Measurements from ENCODE around the gene PLAC9. TPM values are rescaled to one million over a fixed set of nuclear protein-coding genes. Genes with fewer than 3 reads are reported as not detected.

The PLAC9 gene
- total RNA-seq, 1 experiment from 2014 or later = not detected

- no peak for DNase-seq (ENCODE audit: low read depth)
Measured at GRCh38 chr10:80139265-80139664, 6.7 kb downstream of the PLAC9 start.

- no peak for DNase-seq (ENCODE audit: low read depth)
Measured at GRCh38 chr10:80140251-80140650, 7.7 kb downstream of the PLAC9 start.

DNA sequence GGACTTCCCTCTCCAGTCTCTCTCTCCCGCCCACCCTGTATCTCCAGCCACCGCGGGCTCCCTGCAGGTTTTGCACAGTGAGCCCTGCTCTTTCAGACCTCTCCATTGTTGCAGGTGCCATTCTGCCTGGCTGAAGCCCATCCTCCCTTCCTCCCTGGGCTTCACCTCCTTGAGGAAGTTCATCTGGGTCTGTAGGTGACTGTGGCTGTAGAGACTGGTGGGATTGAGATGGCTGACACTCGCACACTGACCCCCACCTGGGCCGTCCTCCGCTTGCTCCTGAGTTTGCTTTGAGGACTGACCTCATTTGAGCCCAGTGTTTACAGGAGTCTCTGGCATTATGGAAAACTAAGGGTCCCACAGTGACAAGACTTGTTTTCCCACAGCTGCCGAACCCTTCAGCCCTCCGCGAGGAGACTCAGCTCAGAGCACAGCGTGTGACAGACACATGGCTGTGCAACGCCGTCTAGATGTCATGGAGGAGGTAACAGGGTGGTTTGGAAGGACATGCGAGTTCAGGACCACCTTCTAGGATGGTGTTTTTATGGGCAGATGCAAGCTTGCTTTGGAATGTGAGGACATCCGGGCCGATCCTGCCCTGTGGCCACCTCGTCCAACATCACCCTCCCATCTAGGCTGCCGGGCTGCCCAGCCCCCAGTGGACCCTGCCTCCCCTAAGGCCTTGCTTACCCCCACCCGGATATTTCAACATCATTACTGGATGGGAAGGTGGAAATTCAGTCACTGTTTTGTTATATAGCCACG, 9.3 kb downstream of the PLAC9 start:
- DNase-seq (ENCODE audit: low read depth) = no peak

- DNase-seq (ENCODE audit: low read depth) = no peak
Measured at GRCh38 chr10:80144067-80144695, 11.7 kb downstream of the PLAC9 start.

DNA sequence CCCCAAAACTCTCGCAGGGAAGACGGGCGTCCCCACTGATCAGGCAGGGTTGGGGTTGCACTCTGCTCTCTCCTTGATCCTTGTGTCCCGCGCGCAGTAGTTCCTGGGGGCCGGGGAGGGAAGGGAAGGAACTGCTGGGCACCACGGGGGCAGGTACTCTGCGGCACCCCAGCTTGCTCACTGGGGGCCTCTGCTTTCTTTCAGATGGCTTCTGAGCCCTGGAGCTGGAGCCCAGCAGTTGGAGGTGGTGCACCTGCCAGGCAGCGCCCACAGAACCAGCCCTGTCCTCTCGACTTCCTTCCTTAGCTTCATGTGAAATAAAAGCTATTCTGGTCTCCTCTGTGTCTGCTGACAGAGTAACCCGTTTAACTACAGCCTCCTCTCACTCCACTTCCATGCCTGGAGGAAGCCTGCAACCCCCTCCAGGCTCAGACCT, 12.2 kb downstream of the PLAC9 start:
- DNase-seq (ENCODE audit: low read depth) = no peak

GRCh38 chr10:80145406-80146308, 13.1 kb downstream of the PLAC9 start:
- DNase-seq (ENCODE audit: low read depth) = peak; percentile 45

DNA sequence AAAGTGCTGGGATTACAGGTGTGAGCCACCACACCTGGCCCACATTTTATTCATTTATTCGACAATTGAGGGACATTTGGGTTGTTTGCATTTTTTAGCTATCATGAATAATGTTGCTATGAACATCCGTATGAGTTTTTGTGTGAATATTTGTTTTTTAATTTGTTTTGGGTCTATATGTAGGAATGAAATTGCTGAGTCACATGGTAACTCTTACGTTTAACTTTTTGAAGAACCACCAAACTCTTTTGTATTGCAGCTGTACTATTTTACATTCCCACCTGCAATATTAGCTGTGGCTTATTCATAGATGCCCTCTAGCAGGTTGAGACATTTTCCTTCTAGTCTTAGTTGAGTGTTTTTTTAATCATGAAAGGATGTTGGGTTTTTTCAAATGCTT, 14.4 kb downstream of the PLAC9 start:
- no peak for DNase-seq (ENCODE audit: low read depth)

GRCh38 chr10:80148166-80148805, 15.8 kb downstream of the PLAC9 start:
- DNase-seq (ENCODE audit: low read depth) = no peak

DNA sequence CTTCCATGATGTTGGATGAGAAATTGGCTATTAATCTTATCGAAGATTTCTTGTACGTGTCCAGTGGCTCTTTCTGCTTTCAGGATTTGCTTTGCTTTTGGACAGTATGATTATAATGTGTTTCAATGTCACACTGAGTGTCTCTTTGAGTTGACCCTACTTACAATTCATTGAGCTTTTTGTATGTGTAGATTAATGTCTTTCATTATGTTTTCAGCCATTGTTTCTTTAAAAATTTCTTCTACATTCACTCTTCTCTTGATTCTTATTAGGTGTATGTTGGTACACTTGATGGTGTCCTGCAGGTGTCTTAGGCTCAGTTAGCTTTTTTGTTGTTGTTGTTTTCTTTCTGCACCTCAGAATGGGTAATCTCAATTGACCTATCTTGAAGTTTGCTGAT, 16.6 kb downstream of the PLAC9 start:
- DNase-seq (ENCODE audit: low read depth) = no peak

DNA sequence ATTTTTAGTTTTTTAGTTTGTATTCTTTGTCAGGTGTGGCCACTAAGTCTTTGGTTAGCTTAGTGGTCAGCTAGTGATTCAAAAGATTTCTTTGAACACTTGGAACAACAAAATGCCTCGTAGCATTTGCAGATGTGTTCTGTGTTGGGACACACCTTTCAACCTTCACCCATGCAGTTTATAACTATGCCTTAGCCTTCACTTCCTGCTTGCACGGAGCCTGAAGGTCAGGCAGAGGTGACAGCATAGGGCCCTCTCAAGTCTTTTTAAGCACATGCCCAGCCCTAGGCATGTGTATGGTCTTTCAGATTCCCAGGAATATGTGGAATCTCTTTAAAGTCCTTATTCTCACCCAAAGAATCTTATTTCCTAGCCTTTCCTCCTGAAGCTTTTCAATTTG, 17.6 kb downstream of the PLAC9 start:
- DNase-seq (ENCODE audit: low read depth) = no peak

- no peak for DNase-seq (ENCODE audit: low read depth)
Measured at GRCh38 chr10:80152820-80153219, 20.3 kb downstream of the PLAC9 start.

DNA sequence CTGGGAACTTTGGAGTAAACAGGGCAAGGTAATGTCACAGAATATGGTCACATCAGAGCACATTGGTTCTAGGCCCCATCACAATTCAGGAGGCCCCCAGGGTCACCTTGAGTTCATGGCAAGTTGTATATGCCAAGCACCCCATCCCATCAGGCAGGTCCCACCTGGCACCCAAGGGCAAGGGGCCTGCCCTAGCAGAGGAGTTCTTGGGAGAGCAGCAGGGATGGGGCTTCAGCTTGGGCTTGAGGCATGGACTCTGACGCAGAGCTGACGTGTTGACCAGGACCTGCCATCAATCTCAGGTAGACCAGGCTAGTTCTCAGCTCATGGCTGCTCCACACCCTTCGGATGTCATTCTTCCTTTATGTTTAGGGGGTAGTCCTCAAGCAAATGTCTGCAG, 20.9 kb downstream of the PLAC9 start:
- DNase-seq (ENCODE audit: low read depth) = no peak

- no peak for DNase-seq (ENCODE audit: low read depth)
Measured at GRCh38 chr10:80154626-80154977, 22.1 kb downstream of the PLAC9 start.

DNA sequence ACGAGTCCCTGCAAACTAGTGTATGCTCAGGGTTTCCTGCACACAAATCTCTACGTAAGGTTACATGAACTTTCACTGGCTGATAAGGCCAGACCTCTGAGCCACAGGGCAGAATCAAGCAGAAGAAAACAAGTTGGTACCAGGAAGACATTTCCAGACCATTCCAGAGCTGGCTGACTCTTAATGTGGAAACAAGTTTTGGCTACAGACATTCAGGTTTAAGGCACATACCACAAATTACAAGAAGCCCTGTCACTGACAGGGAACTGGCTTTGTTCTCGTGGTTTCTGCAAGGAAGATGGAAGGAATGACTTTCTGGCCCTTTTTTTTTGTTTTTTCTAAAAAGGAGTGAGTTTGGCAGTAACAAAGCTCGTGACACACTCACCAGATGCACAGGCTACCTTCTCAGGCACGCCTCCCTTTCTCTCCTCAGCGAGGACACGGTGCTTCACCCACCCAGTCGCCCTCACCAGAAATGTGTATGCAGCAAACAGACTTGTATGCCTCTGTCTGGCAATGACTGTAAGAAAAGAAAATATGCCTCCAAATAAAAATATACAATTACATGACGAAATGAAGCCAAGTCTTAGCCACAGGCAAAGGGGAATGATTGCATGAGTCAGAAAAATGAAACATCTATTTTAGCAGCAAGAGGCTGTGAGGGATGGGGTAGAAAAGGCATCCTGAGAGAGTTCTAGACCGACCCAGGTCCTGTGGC, 22.6 kb downstream of the PLAC9 start:
- peak; percentile 78 for DNase-seq (ENCODE audit: low read depth)

DNA sequence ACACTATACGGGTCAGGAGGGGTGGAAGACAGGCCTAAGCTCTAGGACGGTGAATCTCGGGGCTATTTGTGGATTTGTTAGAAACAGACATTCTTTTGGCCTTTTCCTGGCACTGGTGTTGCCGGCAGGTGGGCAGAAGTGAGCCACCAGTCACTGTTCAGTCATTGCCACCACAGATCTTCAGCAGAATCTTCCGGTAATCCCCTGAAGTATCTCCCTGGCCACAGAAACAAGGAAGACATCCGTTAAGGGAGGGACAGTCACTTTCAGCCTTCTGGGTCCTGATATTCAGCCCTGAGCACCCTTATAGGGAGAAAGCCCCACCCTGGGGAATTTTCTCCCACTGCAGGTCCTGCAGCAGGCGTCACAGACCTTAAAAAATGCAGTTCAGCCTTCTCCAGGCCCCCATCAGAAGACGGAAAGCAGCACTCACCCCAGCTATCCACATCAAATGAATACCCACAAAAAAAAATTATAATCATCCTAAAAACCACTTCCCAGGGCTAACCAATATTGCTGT, 23.2 kb downstream of the PLAC9 start:
- no peak for DNase-seq (ENCODE audit: low read depth)

DNA sequence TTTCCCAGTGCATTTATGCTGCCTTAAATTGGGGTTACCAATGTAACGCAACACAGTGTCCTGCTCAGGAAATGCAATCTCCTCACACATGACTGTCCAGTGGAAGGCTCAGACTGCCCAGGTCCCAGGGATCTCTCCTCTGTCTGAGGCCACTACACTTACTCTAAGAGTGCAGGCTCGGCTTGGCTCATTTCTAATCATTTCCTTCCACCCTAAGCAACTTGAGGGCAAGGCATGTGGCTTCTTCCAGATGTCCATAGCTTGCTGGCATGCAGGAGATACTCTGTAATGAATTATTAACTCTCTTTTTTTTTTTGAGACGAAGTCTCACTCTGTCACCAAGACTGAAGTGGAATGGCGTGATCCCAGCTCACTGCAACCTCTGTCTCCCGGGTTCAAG, 23.7 kb downstream of the PLAC9 start:
- DNase-seq (ENCODE audit: low read depth) = no peak

DNA sequence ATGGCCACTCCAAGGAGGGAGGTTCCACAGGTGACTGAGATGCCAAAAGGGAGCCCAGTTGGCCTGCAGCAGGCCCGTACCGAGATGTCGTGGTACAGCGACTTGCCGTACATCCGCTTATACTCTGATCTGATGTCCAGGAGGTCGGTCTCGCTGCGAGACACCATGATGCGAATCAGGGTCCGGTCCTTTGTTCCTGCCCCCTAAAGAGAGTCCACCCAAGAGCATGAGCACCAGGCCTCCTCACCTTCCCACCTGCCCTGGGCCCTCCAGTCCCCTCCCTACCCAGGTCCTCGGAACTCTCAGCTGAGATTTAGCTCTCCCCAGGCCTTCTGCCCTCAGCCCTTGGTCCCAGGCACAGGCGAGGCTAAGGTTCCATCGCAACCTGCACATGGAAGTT, 25.0 kb downstream of the PLAC9 start:
- no peak for DNase-seq (ENCODE audit: low read depth)

GRCh38 chr10:80158126-80158525, 25.6 kb downstream of the PLAC9 start:
- DNase-seq (ENCODE audit: low read depth) = no peak

DNA sequence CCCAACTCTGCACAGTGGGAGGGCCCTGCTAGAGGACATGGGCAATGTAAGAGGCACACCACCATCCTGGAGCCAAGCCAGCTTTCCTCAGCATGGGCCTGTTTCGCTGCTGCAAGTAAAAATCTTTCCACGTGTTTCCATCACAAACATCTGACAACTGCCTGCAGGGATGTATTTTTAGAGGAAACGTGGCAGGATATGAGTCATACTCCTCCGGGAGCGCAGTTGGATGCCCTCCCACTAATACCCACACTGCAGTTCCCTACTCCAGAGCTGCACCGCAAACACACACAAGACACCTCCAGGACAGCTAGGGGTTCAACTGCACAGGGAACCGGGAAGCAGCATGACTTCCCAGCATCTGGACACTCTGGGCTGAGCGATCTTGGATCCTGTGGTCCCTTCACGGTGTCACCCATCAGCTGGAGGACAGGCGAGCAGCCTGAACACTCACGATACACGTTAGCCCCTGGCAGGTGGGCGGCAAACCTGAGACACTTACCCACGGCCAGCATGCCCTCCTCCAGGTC, 26.1 kb downstream of the PLAC9 start:
- DNase-seq (ENCODE audit: low read depth) = peak; percentile 98

DNA sequence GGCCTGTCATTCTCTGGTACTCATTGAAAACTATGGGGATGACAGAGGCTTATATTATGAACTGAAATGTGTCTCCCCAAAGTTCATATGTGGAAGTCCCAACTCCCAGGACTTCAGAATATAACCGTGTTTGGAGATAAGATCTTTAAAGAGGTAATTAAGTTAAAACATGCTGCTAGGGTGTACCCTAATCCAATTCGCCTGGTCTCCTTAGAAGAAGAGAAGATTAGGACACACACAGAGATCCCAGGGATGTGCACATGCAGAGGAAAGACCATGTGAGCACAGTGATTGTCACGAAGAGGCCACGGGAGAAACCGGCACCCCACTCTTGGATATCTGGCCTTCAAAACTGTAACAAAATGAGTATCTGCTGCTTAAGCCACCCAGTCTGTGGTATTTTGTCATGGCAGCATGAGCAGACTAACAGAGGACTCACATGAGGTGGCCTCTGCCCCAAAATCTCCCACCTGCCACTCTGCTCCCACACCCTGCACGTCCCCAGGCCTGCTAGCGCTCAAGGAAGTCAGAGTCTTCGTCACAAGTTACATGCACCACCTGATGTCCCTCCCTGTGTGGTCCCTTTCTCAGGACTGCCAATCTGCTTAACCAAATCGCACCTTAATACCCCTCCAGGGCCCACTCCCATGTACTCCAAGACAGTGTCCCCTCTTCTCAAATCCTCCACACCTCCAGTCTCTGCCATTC, 26.8 kb downstream of the PLAC9 start:
- DNase-seq (ENCODE audit: low read depth) = no peak
